Pancreas (tissue), 10 donors: Measurements from ENCODE around the gene TSSC4. TPM values are rescaled to one million over a fixed set of nuclear protein-coding genes. Genes with fewer than 3 reads are reported as not detected.

Experiments used
- ATAC-seq, 4 donors: fragments of 200-7000 bp; cut with Tn5 transposase; one replicate each; pipeline versions ENCODE4 v1.8.0 to v1.9.1; 2020; ENCODE audit warnings: mild to moderate bottlenecking in 4 of 4, moderate library complexity in 4 of 4
- DNase-seq, 6 donors: peaks; one replicate each; pipeline ENCODE4 v3.0.0-alpha.2; 2020
- FAIRE-seq: peaks from 2 replicates; lab custom pipeline; 2012; peaks lifted over from hg19 to GRCh38; lab: Jason Lieb, UNC
- H3K27ac ChIP-seq, 4 donors: fragments of 200-600 bp; sonication (generic); 1 replicate in 3 of 4; 2 replicates in 1 of 4; pipeline versions ENCODE4 v1.5.0 to v1.8.0; 2020
- H3K27me3 ChIP-seq, 4 donors: fragments of 200-600 bp; one replicate each; pipeline ENCODE4 v1.8.0; 2021
- H3K36me3 ChIP-seq, 3 donors: fragments of 200-600 bp; sonication (generic) in 1 of 3; one replicate each; pipeline versions ENCODE4 v1.5.0 to v1.8.0; 2020 to 2021
- H3K4me1 ChIP-seq, 3 donors: fragments of 200-600 bp; one replicate each; pipeline ENCODE4 v1.8.0; 2021
- H3K4me3 ChIP-seq, 4 donors: fragments of 200-600 bp; sonication (generic) in 2 of 4; one replicate each; pipeline versions ENCODE4 v1.5.0 to v1.8.0; 2020 to 2021
- H3K9me3 ChIP-seq, 4 donors: fragments of 200-600 bp; one replicate each; pipeline ENCODE4 v1.8.0; 2021
- CTCF ChIP-seq, 4 donors: fragments of 200-600 bp; sonication (generic) in 3 of 4; IDR thresholded peaks; one replicate each; pipeline versions ENCODE4 v1.5.0 to v1.8.0; 2021; ENCODE audit warnings: antibody characterized with exemption in 4 of 4
- WGBS, 2 donors: extraction: QIAGEN DNeasy Blood & Tissue Kit; methylation state at CpG; one replicate each; pipeline ENCODE4 v1.1.7; 2013; 5-methylcytosine and 5-hydroxymethylcytosine counted together
- intact Hi-C, 3 donors: fragments of 100-400 bp; cut with DNase I; formaldehyde crosslinking; loops; one replicate each; pipeline versions ENCODE4 v1.11.1 to v1.14.2; 2022
- polyA plus RNA-seq, 2 donors: library from polyadenylated mRNA; stranded (reverse); fragments of 200-250 nt; gene quantifications; one replicate each; pipeline ENCODE4 v1.2.3, GENCODE V29; 2013
- total RNA-seq, 6 donors: library from RNA; stranded (reverse); fragmentation: NEBNext Ultra II Directional in 4 of 6; extraction: Animal tissue kit (Norgen Biotek cat#: 25700) in 4 of 6; gene quantifications; one replicate each; pipeline versions ENCODE4 v1.2.1 to v1.2.4, GENCODE V29; 2021 to 2023
- donor health status: healthy with polysubstance abuse.
- donor health status: DM: no; HTN: no; CAD: no; lungs with moderate emphysema.
- donor health status: DM: no; HTN: no; CAD: no.
- donor health status: control.
- donor health status: control.
- donor health status: Bipolar disorder and iron deficiency.
- donor health status: DM: yes; HTN: yes; CAD: no.
- donor health status: DM: no; HTN: no; CAD: no.
- donor health status: DM: no; HTN: no; CAD: no.
- donor health status: DM: yes; HTN: yes; CAD: no.

The TSSC4 gene
- total and polyA plus RNA-seq, 8 donors: 16.8 to 60.0 (median 22.1) TPM

GRCh38 chr11:2378527-2379210 is 21.9 kb upstream of the TSSC4 start:
- intact Hi-C loops: no loop called here
- TF ChIP-seq CTCF (IDR thresholded peaks at IDR 0.05): no peak
- DNase-seq (peak in 3 of 6 donors; percentile 37 to 77 (median 58)), FAIRE-seq (no peak), ATAC-seq (no peak)
- Histone ChIP-seq H3K27ac (peak overlapping the region; percentile 84 to 92 (median 89)), H3K27me3 (no peaks in the 10 kb centered on the region), H3K4me1 (peaks cover 31 to 49% (median 34%) of the 10 kb centered on the region in 3 donors), H3K9me3 (no peaks in the 10 kb centered on the region), H3K4me3 (peak overlapping the region; percentile 85 to 100 (median 96)), H3K36me3 (no peaks in the 10 kb centered on the region)
- 6% methylated on average over 23 of the region's 23 CpGs for WGBS, 2 donors

GRCh38 chr11:2379466-2380174 is 20.9 kb upstream of the TSSC4 start:
- no peak for TF ChIP-seq CTCF (IDR thresholded peaks at IDR 0.05)
- Histone ChIP-seq H3K27me3 (no peaks in the 10 kb centered on the region), H3K27ac (peak overlapping the region; percentile 8 to 77 (median 58)), H3K4me3 (peak overlapping the region in 2 of 4 donors; percentile 12 to 26), H3K4me1 (peaks cover 30 to 52% (median 34%) of the 10 kb centered on the region in 3 donors), H3K9me3 (no peaks in the 10 kb centered on the region), H3K36me3 (no peaks in the 10 kb centered on the region)
- ATAC-seq (no peak), FAIRE-seq (no peak), DNase-seq (peak in 3 of 6 donors; percentile 21 to 76 (median 44))
- intact Hi-C loops: no loop called here
- 69 to 74% methylated on average over 9 to 11 of the region's 11 CpGs for WGBS, 2 donors

GRCh38 chr11:2380396-2380795 is 20.2 kb upstream of the TSSC4 start:
- DNase-seq: peak in 3 of 6 donors; percentile 14 to 67 (median 15)
- no peak for ATAC-seq
- no peaks in the 10 kb centered on the region for H3K36me3 ChIP-seq
- H3K4me1 ChIP-seq: peaks cover 22 to 51% (median 34%) of the 10 kb centered on the region in 3 donors
- no peak for FAIRE-seq
- H3K27me3 ChIP-seq: no peaks in the 10 kb centered on the region
- peak overlapping the region in 1 of 4 donors; percentile 26 for H3K4me3 ChIP-seq
- H3K9me3 ChIP-seq: no peaks in the 10 kb centered on the region
- intact Hi-C loops: no loop called here
- TF ChIP-seq CTCF (IDR thresholded peaks at IDR 0.05): no peak
- WGBS, 2 donors: 72 to 75% methylated on average over 13 of the region's 13 CpGs
- H3K27ac ChIP-seq: peak overlapping the region; percentile 8 to 77 (median 49)

- Histone ChIP-seq H3K36me3 (no peaks in the 10 kb centered on the region), H3K4me1 (peaks cover 18 to 48% (median 31%) of the 10 kb centered on the region in 3 donors), H3K27ac (peak overlapping the region in 3 of 4 donors; percentile 28 to 80 (median 71)), H3K9me3 (no peaks in the 10 kb centered on the region), H3K4me3 (peak overlapping the region in 1 of 4 donors; percentile 26), H3K27me3 (no peaks in the 10 kb centered on the region)
- intact Hi-C loops: no loop called here
- ATAC-seq: peak in 2 of 4 donors; percentile 1 to 35
- no peak for FAIRE-seq
- TF ChIP-seq CTCF (IDR thresholded peaks at IDR 0.05): no peak
- peak in 3 of 6 donors; percentile 47 to 76 (median 74) for DNase-seq
- 75 to 78% methylated on average over 20 of the region's 20 CpGs for WGBS, 2 donors
These were observed 19.7 kb upstream of the TSSC4 start for GRCh38 chr11:2380807-2381350.
